Progenitor cell of endocrine pancreas (in vitro differentiated cells): ENCODE data around the gene MAML2. TPM values are rescaled to one million over a fixed set of nuclear protein-coding genes. Genes with fewer than 3 reads are reported as not detected.

Source experiments
- DNase-seq: peaks from one replicate; pipeline ENCODE4 v3.0.0; 2021; ENCODE audit warnings: low spot score; ENCODE audit not compliant: unreplicated experiment
- H3K27ac Mint-ChIP-seq: 2 replicates; pipeline ENCODE4 v1.8.0; 2021; ENCODE audit warnings: mild to moderate bottlenecking, moderate library complexity, mixed read lengths
- H3K27me3 Mint-ChIP-seq: 2 replicates; pipeline ENCODE4 v1.8.0; 2021; ENCODE audit warnings: mixed read lengths
- H3K36me3 Mint-ChIP-seq: 2 replicates; pipeline ENCODE4 v1.8.0; 2022; ENCODE audit warnings: mixed read lengths; ENCODE audit not compliant: insufficient read depth
- H3K4me1 Mint-ChIP-seq: 2 replicates; pipeline ENCODE4 v1.8.0; 2021; ENCODE audit warnings: low read depth, mixed read lengths
- H3K4me3 Mint-ChIP-seq: 2 replicates; pipeline ENCODE4 v1.8.0; 2021; ENCODE audit warnings: low read depth, mild to moderate bottlenecking, moderate library complexity, mixed read lengths
- H3K9me3 Mint-ChIP-seq: 2 replicates; pipeline ENCODE4 v1.8.0; 2021; ENCODE audit warnings: low read depth, mixed read lengths
- total RNA-seq: library from RNA; stranded (reverse); gene quantifications from 2 replicates; pipeline ENCODE4 v1.2.1, GENCODE V29; 2021
- TF ChIP-seq, protein P1 (sequence below): fragments of 200-600 bp; sonication (generic); IDR thresholded peaks from one replicate; pipeline ENCODE4 v1.5.0; 2021; ENCODE audit warnings: antibody characterized with exemption, mild to moderate bottlenecking; ENCODE audit not compliant: unreplicated experiment

The MAML2 gene
- total RNA-seq, 1 donor from 2014 or later = 17.6 TPM

- Mint-ChIP-seq H3K9me3 (peaks cover 3% of the 10 kb centered on the region), H3K36me3 (peaks cover 8% of the 10 kb centered on the region), H3K27ac (no peak overlapping the region), H3K27me3 (no peaks in the 10 kb centered on the region), H3K4me3 (no peak overlapping the region), H3K4me1 (peaks cover 37% of the 10 kb centered on the region)
- TF ChIP-seq, protein P1, sequence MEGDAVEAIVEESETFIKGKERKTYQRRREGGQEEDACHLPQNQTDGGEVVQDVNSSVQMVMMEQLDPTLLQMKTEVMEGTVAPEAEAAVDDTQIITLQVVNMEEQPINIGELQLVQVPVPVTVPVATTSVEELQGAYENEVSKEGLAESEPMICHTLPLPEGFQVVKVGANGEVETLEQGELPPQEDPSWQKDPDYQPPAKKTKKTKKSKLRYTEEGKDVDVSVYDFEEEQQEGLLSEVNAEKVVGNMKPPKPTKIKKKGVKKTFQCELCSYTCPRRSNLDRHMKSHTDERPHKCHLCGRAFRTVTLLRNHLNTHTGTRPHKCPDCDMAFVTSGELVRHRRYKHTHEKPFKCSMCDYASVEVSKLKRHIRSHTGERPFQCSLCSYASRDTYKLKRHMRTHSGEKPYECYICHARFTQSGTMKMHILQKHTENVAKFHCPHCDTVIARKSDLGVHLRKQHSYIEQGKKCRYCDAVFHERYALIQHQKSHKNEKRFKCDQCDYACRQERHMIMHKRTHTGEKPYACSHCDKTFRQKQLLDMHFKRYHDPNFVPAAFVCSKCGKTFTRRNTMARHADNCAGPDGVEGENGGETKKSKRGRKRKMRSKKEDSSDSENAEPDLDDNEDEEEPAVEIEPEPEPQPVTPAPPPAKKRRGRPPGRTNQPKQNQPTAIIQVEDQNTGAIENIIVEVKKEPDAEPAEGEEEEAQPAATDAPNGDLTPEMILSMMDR = no peak
- DNase-seq = no peak
These were observed 298.2 kb downstream of the MAML2 start for GRCh38 chr11:96044747-96045146.

DNA sequence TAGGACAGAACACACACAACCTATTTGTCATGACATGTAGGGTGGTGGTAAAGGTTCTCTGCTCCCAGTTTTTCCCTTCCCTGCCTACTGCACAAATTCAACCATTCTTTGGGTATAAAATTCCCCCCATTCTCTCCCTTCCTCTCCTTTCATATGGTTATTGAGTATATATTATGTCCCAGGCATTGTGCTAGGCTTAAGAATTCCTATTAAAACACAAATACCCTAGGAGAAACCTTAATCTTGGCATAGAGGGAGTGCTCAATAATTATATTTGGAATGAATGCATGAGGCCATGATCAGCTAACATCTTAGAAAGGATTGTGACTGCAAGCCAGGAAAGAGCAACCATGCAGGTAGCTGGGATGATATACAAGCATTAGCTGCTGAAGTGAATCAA, 298.7 kb downstream of the MAML2 start:
- Mint-ChIP-seq H3K4me1 (peaks cover 34% of the 10 kb centered on the region), H3K27ac (no peak overlapping the region)

DNA sequence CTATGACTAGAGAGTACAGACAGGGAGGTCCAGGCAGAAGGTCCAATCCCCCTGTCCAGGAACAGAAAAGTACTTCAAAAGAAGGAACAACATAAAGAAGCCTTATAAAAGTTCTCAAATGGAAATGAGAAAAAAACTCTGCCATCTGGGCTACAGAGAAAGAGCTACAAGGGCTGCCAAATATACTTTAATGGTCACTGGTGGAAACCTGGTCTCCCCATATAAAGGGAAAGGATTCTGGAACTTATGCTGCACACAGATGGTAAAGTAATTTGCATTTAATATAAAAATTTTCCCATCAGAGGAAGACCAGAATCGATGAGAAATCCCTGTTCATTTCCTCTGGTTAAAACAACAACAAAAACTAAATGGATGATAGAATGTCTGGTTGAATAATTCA, 299.7 kb downstream of the MAML2 start:
- H3K27me3 Mint-ChIP-seq = no peaks in the 10 kb centered on the region
- peaks cover 28% of the 10 kb centered on the region for H3K4me1 Mint-ChIP-seq

More for the DNA sequence above, 298.7 kb downstream of the MAML2 start:
- DNase-seq = no peak
- TF ChIP-seq, protein P1 = no peak
- Mint-ChIP-seq H3K9me3 (peaks cover 3% of the 10 kb centered on the region), H3K4me3 (no peak overlapping the region), H3K27me3 (no peaks in the 10 kb centered on the region), H3K36me3 (peaks cover 10% of the 10 kb centered on the region)

GRCh38 chr11:96038046-96038445, 304.9 kb downstream of the MAML2 start:
- H3K9me3 Mint-ChIP-seq = peaks cover 3% of the 10 kb centered on the region
- no peak overlapping the region for H3K27ac Mint-ChIP-seq
- TF ChIP-seq, protein P1 = no peak
- H3K36me3 Mint-ChIP-seq = peaks cover 16% of the 10 kb centered on the region
- peaks cover 14% of the 10 kb centered on the region for H3K4me1 Mint-ChIP-seq
- no peaks in the 10 kb centered on the region for H3K27me3 Mint-ChIP-seq
- no peak overlapping the region for H3K4me3 Mint-ChIP-seq
- no peak for DNase-seq

More for the DNA sequence above, 299.7 kb downstream of the MAML2 start:
- no peak for DNase-seq
- H3K36me3 Mint-ChIP-seq = peaks cover 10% of the 10 kb centered on the region
- H3K27ac Mint-ChIP-seq = no peak overlapping the region
- TF ChIP-seq, protein P1 = no peak
- peaks cover 3% of the 10 kb centered on the region for H3K9me3 Mint-ChIP-seq
- H3K4me3 Mint-ChIP-seq = no peak overlapping the region

DNA sequence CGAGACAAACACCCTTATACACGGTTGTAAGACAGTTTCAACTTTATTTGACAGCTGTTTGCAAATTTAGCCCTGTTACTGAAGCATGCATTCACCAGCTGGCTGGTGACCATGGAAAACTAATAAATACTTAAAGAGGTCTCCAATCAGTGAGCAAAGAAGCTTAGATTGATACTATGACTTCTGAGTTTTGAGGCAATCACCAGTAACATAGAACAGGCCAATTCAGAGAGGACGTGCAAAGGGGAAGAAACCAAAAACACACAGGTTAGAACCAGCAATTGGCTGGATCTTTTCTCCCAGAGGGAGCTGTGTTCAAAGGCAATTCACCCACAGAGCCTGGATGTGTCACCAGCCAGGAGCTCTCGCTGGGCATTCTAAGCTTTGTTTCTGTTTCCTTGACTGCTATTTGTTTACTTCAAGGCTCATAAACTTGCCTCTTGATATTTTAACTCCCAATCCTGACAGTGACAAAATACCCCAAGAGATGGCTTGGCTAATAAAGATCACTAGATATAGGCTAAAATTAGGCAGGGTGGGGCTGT, 305.5 kb downstream of the MAML2 start:
- Mint-ChIP-seq H3K4me3 (no peak overlapping the region), H3K9me3 (peaks cover 2% of the 10 kb centered on the region), H3K27me3 (no peaks in the 10 kb centered on the region), H3K27ac (no peak overlapping the region), H3K4me1 (peaks cover 14% of the 10 kb centered on the region), H3K36me3 (peaks cover 17% of the 10 kb centered on the region)
- TF ChIP-seq, protein P1 = no peak
- DNase-seq = no peak
